ENCODE results near the gene RIN1.
A peak's percentile ranks its signal among the peaks of the same experiment; 100 is the strongest.
"Not testable (repeated sequence)": the region's sequence is repeated elsewhere in the genome, so short reads cannot be mapped to it uniquely, and the experiment has no call there.

Gene RIN1

GRCh38 chr11:66317723-66318599, 18.3 kb downstream of the RIN1 start:
- peak; percentile 64 for DNase-seq (ENCODE audit: low spot score)

- peak; percentile 82 for DNase-seq (ENCODE audit: low spot score)
These were observed 18.9 kb downstream of the RIN1 start for GRCh38 chr11:66317322-66317722.

- peak; percentile 79 for DNase-seq (ENCODE audit: low spot score)
These were observed 19.4 kb downstream of the RIN1 start, which contains the start of gene CD248 for GRCh38 chr11:66316849-66317251. TSS of gene CD248 (minus strand) at chr11:66317044. CDS start at chr11:66317027, 17 bp downstream.

- DNase-seq (ENCODE audit: low spot score), result no peak
These were observed 20.1 kb downstream of the RIN1 start for GRCh38 chr11:66315921-66316811.

- no peak for DNase-seq (ENCODE audit: low spot score)
These were observed 20.7 kb downstream of the RIN1 start for GRCh38 chr11:66315498-66315885.

- no peak for DNase-seq (ENCODE audit: low spot score)
These were observed 21.4 kb downstream of the RIN1 start for GRCh38 chr11:66314561-66315497.

- no peak for DNase-seq (ENCODE audit: low spot score)
These were observed 22.1 kb downstream of the RIN1 start for GRCh38 chr11:66314186-66314501.

- DNase-seq (ENCODE audit: low spot score), result peak; percentile 47
These were observed 22.7 kb downstream of the RIN1 start for GRCh38 chr11:66313321-66314185.

GRCh38 chr11:66312549-66313320, 23.5 kb downstream of the RIN1 start:
- peak; percentile 97 for DNase-seq (ENCODE audit: low spot score)

GRCh38 chr11:66311965-66312548, 24.2 kb downstream of the RIN1 start:
- peak; percentile 85 for DNase-seq (ENCODE audit: low spot score)

- no peak for DNase-seq (ENCODE audit: low spot score)
These were observed 24.7 kb downstream of the RIN1 start for GRCh38 chr11:66311470-66311964.

- not testable (repeated sequence) for DNase-seq (ENCODE audit: low spot score)
These were observed 25.3 kb downstream of the RIN1 start for GRCh38 chr11:66310803-66311440.

GRCh38 chr11:66310324-66310723, 25.9 kb downstream of the RIN1 start:
- DNase-seq (ENCODE audit: low spot score), result no peak

- DNase-seq (ENCODE audit: low spot score), result no peak
These were observed 26.8 kb downstream of the RIN1 start for GRCh38 chr11:66309475-66309874.

- no peak for DNase-seq (ENCODE audit: low spot score)
These were observed 33.6 kb downstream of the RIN1 start for GRCh38 chr11:66302656-66303055.

- no peak for DNase-seq (ENCODE audit: low spot score)
These were observed 37.0 kb downstream of the RIN1 start for GRCh38 chr11:66299186-66299585.

GRCh38 chr11:66297610-66298009, 38.6 kb downstream of the RIN1 start:
- DNase-seq (ENCODE audit: low spot score), result no peak

- no peak for DNase-seq (ENCODE audit: low spot score)
These were observed 41.3 kb downstream of the RIN1 start for GRCh38 chr11:66294626-66295620.
